ENCODE results near the gene TEAD2. TPM values are rescaled to one million over a fixed set of nuclear protein-coding genes. Genes with fewer than 3 reads are reported as not detected.
A peak's percentile ranks its signal among the peaks of the same experiment; 100 is the strongest.

Gene TEAD2
- total and polyA plus RNA-seq, 7 donors, result 9.7 to 24.1 (median 15.0) TPM

DNA sequence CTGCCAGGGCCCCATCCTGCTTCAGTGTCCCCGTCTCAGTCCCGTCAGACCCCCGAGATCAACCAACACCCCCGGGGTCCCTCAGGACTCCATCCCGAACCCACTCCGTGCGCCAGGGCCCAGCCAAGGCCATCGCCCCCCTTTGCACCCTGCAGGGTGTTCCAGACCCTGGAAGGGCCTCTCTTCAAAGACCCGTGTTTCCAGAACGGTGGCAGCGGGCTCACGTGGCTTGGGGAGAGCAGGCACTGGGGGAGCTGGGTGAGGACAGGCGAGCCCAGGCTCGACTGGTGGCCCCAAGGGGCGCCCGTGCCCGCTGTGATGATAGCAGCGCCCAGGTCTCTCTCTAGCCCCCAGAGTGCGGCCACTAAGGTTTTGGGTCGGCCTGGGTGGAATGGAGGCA lies 27.2 kb upstream of the TEAD2 start:
- DNase-seq (no peak), ATAC-seq (no peak)
- intact Hi-C loops (cut with DNase I), result no loop called here
- Histone ChIP-seq H3K27ac (no peak overlapping the region), H3K36me3 (ENCODE audit: insufficient read depth in 1 of 2, low read depth in 1 of 2) (no peaks in the 10 kb centered on the region), H3K4me1 (no peaks in the 10 kb centered on the region), H3K9me3 (no peaks in the 10 kb centered on the region), H3K27me3 (ENCODE audit: insufficient read depth in 3 of 3, low read length in 2 of 3) (peaks cover 0 to 6% (median 5%) of the 10 kb centered on the region in 3 donors), H3K4me3 (no peak overlapping the region)
- TF ChIP-seq, protein P1, sequence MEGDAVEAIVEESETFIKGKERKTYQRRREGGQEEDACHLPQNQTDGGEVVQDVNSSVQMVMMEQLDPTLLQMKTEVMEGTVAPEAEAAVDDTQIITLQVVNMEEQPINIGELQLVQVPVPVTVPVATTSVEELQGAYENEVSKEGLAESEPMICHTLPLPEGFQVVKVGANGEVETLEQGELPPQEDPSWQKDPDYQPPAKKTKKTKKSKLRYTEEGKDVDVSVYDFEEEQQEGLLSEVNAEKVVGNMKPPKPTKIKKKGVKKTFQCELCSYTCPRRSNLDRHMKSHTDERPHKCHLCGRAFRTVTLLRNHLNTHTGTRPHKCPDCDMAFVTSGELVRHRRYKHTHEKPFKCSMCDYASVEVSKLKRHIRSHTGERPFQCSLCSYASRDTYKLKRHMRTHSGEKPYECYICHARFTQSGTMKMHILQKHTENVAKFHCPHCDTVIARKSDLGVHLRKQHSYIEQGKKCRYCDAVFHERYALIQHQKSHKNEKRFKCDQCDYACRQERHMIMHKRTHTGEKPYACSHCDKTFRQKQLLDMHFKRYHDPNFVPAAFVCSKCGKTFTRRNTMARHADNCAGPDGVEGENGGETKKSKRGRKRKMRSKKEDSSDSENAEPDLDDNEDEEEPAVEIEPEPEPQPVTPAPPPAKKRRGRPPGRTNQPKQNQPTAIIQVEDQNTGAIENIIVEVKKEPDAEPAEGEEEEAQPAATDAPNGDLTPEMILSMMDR (IDR thresholded peaks at IDR 0.05), result no peak
- WGBS, 3 donors, result 82 to 86% (median 86%) methylated on average over 20 of the region's 20 CpGs

DNA sequence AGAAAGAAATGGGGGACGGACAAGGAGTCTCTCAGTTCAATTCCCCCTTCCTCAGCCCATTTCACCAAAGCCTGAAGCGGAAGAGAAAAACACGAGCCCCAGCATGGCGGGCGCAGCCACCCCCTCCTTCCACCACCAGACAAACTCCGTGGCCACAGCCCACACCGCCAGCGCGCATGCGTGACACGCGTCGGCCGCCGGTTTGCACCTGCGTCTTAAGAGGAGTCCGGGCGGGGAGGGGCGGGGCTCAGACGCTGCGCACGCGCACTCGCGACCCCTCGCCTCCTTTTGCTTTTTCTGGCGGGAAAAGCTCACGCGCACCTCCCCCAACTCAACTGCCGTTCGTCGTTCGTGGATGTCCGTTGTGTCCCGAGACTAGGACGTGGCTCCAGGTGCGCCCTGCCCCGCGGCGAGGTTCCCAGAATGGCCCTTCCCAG lies 25.7 kb upstream of the TEAD2 start, which contains the start of gene KASH5:
Gene KASH5 (plus strand): TSS at position 314 of the 437 bp plus-strand sequence. CDS start 2,635 bp downstream, outside the sequence.
- Histone ChIP-seq H3K4me3 (peak within 1 kb of the TSS; percentile 49), H3K36me3 (ENCODE audit: insufficient read depth in 1 of 2, low read depth in 1 of 2) (no peaks in the 10 kb centered on the region), H3K27me3 (ENCODE audit: insufficient read depth in 3 of 3, low read length in 2 of 3) (peaks cover 0 to 6% (median 5%) of the 10 kb centered on the region in 3 donors), H3K27ac (no peak within 1 kb of the TSS), H3K9me3 (no peaks in the 10 kb centered on the region), H3K4me1 (no peaks in the 10 kb centered on the region)
- TF ChIP-seq, protein P1 (IDR thresholded peaks at IDR 0.05), result no peak
- intact Hi-C loops (cut with DNase I), result no loop called here
- peak; percentile 58 to 91 (median 81) for ATAC-seq
- peak; percentile 83 to 92 for DNase-seq
- WGBS, 3 donors, result 45 to 54% (median 50%) methylated on average over 37 to 40 of the region's 40 CpGs

DNA sequence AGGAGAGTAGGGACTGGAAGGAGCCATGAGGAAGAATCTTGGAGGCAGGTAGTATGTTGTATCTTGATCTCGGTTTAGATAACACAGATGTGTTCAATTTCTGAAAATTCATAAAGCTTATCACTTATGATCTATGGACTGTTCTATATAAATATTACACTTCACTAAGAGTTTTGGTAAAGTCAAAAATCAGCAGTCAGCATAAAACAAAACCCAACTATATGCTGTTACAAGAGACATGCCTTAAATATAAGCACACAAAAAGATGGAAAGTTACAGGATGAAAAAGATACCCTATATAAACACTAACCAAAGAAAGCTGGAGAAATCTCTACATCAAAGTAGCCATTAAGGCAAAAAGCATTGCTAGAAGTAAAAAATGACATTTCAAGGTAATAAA lies 21.4 kb upstream of the TEAD2 start:
- Histone ChIP-seq H3K4me1 (no peaks in the 10 kb centered on the region), H3K4me3 (no peak overlapping the region), H3K9me3 (peaks cover 8% of the 10 kb centered on the region), H3K36me3 (ENCODE audit: insufficient read depth in 1 of 2, low read depth in 1 of 2) (no peaks in the 10 kb centered on the region), H3K27ac (no peak overlapping the region), H3K27me3 (ENCODE audit: insufficient read depth in 3 of 3, low read length in 2 of 3) (peaks cover 0 to 21% (median 2%) of the 10 kb centered on the region in 3 donors)
- WGBS, 3 donors, result 33 to 95% (median 38%) methylated on average over 1 of the region's 1 CpG
- ATAC-seq (no peak), DNase-seq (no peak)
- intact Hi-C loops (cut with DNase I), result no loop called here
- TF ChIP-seq, protein P1 (IDR thresholded peaks at IDR 0.05), result no peak

DNA sequence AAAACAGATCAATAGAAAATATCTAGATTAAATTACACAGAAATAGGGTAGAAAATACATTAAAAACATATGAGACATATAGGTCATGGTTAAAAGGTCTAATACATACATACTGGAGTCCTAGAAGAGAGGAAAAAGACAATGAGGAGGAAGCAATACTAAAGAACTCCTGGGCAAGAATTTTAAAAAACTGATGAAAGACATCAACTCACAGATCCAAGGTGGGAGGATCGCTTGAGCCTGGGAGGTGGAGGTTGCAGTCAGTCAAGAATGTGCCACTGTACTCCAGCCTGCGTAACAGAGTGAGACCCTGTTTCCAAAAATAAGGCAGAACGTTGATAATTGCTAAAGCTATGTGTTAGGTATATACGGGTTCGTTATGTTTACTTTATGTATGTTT lies 20.4 kb upstream of the TEAD2 start:
- Histone ChIP-seq H3K4me1 (no peaks in the 10 kb centered on the region), H3K9me3 (peaks cover 8% of the 10 kb centered on the region), H3K27ac (no peak overlapping the region), H3K4me3 (no peak overlapping the region), H3K27me3 (ENCODE audit: insufficient read depth in 3 of 3, low read length in 2 of 3) (peaks cover 0 to 16% (median 0%) of the 10 kb centered on the region in 3 donors), H3K36me3 (ENCODE audit: insufficient read depth in 1 of 2, low read depth in 1 of 2) (no peaks in the 10 kb centered on the region)
- DNase-seq (no peak), ATAC-seq (no peak)
- intact Hi-C loops (cut with DNase I), result no loop called here
- 91 to 96% (median 93%) methylated on average over 5 of the region's 5 CpGs for WGBS, 3 donors
- TF ChIP-seq, protein P1 (IDR thresholded peaks at IDR 0.05), result no peak

DNA sequence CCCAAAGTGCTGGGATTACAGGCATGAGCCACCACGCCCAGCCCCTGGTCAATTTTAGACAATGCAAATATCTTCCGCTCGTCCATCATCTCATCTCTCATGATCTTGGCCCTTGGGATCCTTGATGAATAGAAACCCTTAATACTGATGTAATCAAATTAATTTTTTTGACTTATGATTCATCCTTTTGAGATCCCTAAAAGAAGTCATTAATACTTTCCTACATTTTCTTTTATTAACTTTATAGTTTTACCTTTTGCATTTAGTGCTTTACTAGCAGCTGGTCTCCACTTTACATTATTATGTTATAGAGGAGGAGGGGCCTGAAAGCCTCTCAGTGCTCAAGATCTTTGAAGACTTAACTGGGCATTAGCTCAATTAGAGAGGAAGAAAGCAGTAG lies 18.2 kb upstream of the TEAD2 start:
- no peak for DNase-seq
- Histone ChIP-seq H3K27ac (no peak overlapping the region), H3K4me1 (no peaks in the 10 kb centered on the region), H3K4me3 (no peak overlapping the region), H3K9me3 (peaks cover 8% of the 10 kb centered on the region), H3K36me3 (ENCODE audit: insufficient read depth in 1 of 2, low read depth in 1 of 2) (no peaks in the 10 kb centered on the region), H3K27me3 (ENCODE audit: insufficient read depth in 3 of 3, low read length in 2 of 3) (peaks cover 0 to 15% (median 0%) of the 10 kb centered on the region in 3 donors)
- intact Hi-C loops (cut with DNase I), result no loop called here
- 90 to 91% (median 91%) methylated on average over 3 of the region's 3 CpGs for WGBS, 3 donors
- no peak for ATAC-seq
- TF ChIP-seq, protein P1 (IDR thresholded peaks at IDR 0.05), result no peak

Measured in psoas muscle (tissue), 8 donors.